Loucy (cell line): Measurements from ENCODE around the gene SLC38A9.
A peak's percentile ranks its signal among the peaks of the same experiment; 100 is the strongest.

Experiments
- EZH2phosphoT487 ChIP-seq: fragments of 200-600 bp; IDR thresholded peaks from 2 replicates; pipeline ENCODE4 v1.6.1; 2018; ENCODE audit warnings: antibody characterized with exemption, mild to moderate bottlenecking, moderate library complexity, borderline replicate concordance
- TF ChIP-seq, protein P1 (sequence below): fragments of 200-600 bp; sonication (generic); conservative IDR thresholded peaks from 2 replicates; pipeline ENCODE4 v1.5.1; 2014; ENCODE audit warnings: mild to moderate bottlenecking, antibody characterized with exemption, low read length

DNA sequence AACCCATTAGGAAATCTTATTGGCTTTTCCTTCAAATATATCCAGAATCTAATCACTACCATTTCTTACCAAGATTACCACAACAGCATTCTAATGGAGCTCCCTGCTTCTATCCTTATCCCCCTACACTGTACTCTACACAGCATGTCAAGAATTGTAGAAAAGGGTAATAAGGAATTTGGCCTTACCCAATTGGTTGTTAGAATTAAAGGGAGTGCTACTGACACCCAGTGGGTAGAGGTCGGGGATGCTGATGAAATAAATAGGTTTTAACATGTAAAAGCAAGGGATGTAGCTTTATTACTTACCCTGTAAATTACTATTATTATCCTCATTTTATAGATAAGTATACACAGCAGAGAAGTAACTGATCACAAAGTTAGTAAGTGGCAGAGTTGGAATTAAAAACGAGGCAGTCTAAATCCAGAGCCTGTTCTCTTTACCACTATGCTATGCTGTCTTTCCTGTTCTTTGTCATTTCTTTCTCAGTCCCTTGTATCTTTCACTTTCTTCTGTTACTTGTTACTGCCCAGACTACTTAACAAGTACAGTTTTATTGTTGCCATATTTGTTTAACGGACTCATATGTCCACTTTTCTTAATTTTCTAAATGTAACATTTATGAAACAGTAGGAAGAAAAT, 10.5 kb downstream of the SLC38A9 start:
- TF ChIP-seq, protein P1, sequence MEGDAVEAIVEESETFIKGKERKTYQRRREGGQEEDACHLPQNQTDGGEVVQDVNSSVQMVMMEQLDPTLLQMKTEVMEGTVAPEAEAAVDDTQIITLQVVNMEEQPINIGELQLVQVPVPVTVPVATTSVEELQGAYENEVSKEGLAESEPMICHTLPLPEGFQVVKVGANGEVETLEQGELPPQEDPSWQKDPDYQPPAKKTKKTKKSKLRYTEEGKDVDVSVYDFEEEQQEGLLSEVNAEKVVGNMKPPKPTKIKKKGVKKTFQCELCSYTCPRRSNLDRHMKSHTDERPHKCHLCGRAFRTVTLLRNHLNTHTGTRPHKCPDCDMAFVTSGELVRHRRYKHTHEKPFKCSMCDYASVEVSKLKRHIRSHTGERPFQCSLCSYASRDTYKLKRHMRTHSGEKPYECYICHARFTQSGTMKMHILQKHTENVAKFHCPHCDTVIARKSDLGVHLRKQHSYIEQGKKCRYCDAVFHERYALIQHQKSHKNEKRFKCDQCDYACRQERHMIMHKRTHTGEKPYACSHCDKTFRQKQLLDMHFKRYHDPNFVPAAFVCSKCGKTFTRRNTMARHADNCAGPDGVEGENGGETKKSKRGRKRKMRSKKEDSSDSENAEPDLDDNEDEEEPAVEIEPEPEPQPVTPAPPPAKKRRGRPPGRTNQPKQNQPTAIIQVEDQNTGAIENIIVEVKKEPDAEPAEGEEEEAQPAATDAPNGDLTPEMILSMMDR = peak; percentile 28; the same call in 1 of the 2 replicates
- no peak for TF ChIP-seq EZH2phosphoT487
